Cardiac septum (tissue), 1 donor: ENCODE data around the gene PPP6R2. TPM values are rescaled to one million over a fixed set of nuclear protein-coding genes. Genes with fewer than 3 reads are reported as not detected.

Source experiments
- DNase-seq: peaks from one replicate; pipeline ENCODE4 v3.0.0-alpha.2; 2020; ENCODE audit warnings: low spot score
- intact Hi-C: fragments of 100-400 bp; cut with DNase I; formaldehyde crosslinking; loops from one replicate; pipeline ENCODE4 v1.14.0; 2022
- total RNA-seq: library from RNA; stranded (reverse); fragmentation: NEBNext Ultra II Directional; extraction: Animal tissue kit (Norgen Biotek cat#: 25700); gene quantifications from one replicate; pipeline ENCODE4 v1.2.1, GENCODE V29; 2021
- donor health status: DM: no; HTN: no; CAD: no.

The PPP6R2 gene
- total RNA-seq, 1 donor from 2014 or later, result 37.1 TPM

DNA sequence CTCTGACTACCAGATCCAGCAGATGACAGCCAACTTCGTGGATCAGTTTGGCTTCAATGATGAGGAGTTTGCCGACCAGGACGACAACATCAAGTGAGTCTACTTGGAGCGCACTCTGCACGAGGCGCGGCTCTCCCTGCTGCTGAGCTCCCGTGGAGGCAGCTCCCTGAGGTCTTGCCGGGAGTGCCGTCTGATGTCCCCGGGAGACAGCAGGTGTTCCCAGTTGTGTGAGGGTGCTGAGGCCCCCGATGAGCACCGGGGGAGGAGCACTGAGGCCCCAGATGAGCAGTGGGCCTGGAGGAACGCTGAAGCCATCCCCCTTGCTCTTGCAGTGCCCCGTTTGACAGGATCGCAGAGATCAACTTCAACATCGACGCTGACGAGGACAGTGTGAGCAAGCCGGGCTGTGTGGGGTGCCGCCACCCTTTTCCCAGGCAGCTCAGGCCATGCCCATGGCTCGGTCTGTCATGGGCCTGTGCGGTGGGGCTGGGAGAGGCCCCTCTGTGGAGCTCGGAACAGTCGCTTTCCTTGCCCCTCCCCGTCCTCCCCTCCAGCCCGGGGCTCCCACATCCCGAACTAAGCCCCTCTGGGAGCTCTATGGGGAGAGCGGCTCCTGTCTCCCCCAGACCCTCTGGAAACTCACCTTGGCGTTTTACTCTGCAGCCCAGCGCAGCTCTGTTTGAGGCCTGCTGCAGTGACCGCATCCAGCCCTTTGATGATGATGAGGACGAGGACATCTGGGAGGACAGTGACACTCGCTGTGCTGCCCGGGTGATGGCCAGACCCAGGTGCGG lies 94.6 kb downstream of the PPP6R2 start:
- intact Hi-C loops, result no loop called here
- DNase-seq, result no peak

DNA sequence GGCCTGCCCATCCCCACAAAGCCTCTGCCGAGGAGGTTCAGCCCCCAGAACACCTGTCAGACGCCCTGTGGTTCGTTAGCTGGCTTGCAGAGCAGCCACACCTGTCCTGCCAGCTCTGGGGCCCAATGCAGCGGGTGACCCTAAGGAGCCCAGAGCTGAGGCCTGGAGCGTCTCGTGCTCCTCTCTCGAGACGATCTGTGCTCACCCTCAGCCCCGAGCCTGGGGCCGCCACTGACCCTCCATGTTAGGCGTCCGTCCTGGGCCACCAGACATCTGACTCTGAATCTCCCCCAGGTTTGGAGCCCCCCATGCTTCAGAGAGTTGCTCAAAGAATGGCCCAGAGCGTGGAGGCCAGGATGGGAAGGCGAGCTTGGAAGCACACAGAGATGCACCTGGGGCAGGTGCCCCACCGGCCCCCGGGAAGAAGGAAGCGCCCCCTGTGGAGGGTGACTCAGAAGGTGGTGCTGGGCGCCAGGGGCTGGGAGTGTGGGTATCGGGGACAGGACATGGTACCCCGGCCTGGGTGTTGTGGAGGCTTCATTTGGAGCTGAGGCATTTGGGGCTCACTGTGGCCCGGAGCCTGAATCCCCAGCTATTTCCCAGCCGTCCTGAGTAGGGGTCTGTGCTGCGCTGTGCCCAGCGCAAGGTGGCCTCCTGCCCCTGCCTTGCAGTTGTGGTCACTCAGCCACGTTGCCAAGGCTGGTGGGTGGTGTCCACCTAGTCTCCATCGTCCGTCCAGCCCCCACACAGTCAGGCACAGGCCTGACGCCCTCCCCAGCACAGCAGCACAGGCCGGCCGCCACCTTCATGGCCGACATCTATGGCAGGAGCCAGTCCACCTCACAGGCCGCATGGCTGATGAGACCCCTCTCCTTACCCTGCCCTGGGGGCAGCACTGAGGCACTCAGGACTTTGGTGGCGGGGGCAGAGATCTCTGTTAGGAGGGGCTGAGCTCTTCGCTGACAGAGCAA lies 95.5 kb downstream of the PPP6R2 start:
- no peak for DNase-seq
- intact Hi-C loops, result no loop called here

DNA sequence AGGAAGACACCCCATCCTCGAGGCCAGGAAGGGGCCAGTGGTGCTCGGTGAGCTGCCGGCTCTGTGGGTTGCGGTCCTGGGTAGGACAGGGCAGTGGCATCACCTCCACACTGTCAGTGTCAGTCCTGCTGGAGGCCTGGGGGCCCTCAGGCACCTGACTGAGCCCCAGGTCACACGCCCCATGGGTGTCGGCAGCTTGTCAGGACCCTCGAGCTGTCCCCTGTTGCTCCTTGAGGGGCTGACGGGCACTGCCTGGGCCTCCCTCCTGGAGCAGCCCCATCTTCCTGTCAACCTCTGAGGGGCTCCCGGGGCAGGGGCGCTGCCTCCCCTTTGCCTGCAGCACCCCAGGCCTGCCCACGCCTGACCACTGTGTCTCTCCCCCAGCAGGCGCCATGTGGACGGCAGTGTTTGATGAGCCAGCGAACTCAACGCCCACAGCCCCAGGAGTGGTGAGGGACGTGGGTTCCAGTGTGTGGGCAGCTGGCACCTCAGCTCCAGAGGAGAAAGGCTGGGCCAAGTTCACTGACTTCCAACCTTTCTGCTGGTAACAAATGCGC lies 96.3 kb downstream of the PPP6R2 start:
- intact Hi-C loops, result no loop called here
- DNase-seq, result no peak

DNA sequence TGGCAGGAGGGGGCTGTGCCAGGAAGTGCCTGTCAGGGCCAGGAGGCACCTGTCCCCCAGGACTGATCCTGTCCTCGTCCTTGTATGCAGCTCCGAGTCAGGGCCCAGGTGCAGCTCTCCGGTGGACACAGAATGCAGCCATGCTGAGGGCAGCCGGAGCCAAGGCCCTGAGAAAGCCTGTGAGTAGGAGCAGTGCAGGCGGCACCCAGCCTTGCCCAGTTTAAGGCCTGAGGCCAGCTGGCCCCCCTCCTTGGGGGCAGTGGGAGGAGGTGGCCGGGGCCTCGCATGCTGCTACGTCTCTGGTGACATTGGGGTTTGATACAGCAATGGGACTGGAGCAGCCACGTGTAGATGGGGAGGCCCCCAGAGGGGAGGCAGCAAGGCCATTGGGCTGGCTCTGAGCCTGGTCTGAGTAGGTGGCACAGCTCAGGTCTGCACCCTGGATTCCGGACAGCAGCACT lies 96.8 kb downstream of the PPP6R2 start:
- no peak for DNase-seq
- intact Hi-C loops, result no loop called here

DNA sequence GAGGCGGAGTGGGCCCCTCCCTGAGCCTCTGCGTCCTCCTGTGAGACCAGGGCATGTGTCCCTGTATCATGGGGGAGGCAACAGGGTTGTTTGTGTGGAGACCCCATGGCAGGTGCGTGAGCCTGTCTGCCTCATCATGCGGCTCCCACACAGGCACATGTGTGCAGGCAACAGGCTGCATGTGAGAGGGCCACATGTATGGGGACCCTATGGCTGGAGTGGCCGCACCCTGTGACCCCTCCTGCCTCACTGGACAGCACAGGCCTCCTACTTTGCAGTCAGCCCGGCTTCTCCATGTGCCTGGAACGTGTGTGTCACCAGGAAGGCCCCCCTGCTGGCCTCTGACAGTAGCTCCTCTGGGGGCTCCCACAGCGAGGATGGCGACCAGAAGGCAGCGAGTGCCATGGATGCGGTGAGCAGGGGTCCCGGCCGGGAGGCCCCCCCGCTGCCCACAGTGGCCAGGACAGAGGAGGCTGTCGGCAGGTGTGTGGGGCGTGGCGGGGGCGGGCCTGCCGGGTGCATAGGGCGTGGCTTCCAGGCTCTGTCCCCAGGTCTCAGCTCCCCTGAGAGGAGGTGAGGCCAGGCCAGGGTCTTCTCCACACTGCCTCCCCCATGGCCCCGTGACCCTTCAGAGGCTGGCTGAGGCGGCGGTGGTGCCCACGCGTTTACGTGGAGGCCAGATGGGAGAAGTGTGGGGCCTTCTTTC lies 97.6 kb downstream of the PPP6R2 start:
- no peak for DNase-seq
- intact Hi-C loops, result no loop called here

DNA sequence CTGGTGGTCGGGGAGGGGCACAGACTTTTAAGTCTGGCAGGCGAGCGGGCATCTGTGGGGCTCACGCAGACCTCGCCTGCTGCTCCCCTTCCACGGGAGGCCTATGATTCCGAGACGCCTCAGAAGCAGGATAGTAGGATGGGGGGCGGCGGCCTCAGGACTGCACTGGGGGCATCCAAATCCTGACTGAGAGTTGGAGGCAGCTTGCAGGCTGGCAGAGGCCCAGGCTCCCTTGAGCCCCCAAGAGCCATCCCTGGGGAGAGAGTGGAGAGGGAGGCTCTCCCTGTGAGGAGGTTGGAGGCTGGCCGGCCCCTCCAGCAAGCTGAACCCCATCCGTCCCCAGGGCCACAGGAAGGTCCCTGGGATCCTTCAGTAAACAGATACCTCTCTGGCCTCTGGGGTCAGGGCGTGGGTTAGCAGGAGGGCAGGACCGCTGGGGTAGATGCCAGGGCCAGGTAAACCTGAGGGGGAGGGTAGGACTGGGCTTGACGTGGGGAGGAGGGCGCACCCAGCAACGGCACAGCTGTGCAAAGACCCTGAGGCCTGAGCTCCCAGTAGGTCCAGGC lies 98.4 kb downstream of the PPP6R2 start:
- intact Hi-C loops, result no loop called here
- DNase-seq, result no peak

DNA sequence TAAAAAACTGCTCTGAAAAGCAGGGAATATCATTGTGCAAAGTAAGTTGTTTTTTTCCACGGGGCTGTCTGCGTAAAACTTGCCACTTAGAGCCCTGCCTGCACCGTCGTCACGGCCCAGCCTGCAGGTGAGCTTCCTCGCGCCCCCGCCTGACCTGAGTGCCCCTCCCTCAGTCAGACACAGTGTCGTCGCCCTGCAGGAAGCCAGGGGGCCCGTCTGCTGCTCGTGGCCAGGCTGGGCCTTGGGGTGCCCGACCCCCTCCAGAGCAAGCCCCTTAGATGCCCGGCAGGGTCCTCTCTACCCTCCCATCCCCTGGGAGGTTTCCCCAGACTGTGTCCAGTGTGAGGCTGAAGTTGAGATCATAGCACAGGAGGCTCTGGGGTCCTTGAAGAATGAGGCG lies 100.1 kb downstream of the PPP6R2 start:
- intact Hi-C loops, result no loop called here
- no peak for DNase-seq

DNA sequence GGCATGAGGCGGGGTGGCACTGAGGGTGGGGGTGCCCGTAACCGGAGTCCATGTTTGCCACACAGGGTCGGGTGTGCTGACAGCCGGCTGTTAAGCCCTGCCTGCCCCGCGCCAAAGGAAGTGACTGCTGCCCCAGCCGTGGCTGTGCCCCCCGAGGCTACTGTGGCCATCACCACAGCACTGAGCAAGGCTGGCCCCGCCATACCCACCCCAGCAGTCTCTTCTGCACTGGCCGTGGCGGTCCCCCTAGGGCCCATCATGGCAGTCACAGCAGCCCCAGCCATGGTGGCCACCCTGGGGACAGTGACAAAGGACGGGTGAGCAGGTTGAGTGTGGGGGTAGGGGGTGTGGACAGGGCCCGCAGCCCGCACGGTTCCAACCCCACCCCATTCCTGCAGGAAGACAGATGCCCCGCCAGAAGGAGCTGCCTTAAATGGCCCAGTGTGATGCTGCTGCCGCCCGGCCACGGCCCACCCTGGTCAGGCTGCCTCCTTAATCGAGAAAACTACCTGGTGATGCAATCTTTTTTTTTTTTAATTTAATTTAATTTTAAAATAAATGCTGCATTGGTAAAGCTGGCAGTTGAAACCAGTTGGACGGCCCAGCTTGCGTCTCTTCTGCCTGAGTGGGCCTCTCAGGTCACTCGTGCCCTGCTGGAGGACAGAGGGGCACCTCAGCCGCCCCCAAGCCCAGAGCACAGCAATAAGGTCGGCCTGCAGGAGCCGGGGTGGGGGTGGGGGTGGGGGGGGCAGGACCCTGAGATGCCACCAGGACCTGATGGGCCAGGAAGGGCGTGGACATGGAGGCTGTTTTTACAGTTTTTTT lies 100.9 kb downstream of the PPP6R2 start:
- intact Hi-C loops, result no loop called here
- DNase-seq, result no peak

DNA sequence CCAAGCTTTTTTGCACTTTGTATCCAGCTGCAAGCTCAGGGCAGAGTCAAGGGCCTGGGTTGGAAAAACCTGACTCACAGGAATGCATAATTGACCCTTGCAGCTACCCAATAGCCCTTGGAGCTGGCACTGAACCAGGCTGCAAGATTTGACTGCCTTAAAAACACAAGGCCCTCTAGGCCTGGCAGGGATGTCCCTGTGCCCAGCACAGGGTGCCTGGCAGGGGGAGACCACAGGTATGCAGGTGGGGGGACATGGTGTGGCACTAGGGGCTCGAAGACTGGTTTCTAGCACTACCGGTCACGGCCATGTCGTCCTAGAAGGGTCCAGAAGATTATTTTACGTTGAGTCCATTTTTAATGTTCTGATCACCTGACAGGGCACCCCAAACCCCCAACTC lies 101.5 kb downstream of the PPP6R2 start:
- no peak for DNase-seq
- intact Hi-C loops, result no loop called here

DNA sequence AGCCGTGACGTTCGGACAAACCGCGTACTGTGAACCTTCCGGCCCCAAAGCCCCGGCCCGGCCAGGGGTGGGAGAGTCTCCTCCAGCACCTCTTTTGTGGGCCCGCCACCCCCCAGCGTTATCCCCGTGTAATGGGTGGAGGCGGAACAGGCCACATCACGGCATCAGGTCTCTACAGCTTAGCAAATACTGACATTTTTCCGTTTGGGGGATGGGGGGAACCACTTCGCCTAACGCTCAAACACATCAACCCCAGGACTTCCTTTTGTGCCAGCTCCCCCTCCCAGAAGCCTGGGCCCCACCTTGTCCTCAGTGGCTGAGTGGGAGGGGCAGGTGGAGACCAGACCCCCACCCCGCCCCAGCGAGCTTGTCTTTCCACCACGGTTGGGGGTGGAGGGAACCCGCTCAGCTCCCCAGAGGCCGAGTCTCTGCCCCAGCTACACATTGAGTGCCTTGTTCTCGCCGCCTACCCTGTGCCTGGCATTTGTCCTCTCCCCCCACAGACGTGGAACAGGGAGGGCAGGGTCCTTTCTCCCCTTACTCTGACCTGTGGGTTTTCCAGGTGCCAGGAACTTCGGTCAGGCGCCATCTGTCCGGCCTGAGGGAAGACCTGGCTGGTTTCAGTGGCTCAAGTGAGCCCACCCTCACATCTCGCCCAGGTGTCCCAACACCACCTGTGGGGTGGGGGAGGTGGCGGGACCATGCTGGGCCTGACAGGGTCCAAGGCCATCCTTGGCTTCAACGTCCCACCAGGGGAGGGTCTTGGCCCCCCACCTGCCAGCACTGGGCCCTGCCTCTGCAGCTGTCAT lies 102.1 kb downstream of the PPP6R2 start:
- intact Hi-C loops, result no loop called here
- DNase-seq, result no peak

DNA sequence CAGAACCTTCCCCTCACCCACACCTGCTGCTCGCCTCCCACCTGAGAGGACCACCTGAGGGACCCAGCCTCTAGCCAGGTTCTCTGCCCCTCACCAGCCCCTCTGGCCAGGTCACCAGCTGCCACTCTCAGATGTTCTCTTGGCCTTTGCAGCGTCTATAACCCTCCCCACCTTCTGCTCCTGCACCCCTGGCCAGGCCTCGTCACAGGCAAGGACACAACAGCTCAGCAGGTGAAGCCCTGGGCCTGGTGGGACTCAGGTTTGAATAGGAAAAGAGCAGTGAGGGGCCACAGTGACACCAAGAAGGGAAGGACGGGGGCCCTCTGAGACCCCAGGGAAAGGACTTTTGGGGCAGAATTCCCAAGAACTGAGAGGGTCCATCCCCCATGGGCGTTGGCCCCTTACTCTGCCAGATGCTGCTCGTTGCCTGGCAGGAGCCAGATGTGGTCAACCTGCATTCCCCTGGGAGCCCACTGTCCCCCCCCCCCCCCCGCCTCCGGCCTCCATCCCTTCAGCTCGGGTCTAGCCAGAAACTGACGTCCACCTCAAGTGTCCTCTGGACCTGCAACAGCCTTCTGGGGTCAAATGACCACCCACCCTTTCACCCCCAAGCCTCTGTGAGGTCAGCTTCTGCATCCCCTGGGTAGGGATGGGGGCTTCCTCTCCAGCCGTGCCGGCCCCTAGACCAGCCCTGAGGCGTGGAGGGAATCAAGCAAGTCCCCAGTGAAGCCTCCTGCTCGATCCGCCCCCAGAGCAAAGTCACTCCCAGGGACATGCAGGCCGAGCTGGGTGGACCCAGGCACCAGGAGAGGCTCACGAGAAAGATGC lies 103.0 kb downstream of the PPP6R2 start:
- no peak for DNase-seq
- intact Hi-C loops, result no loop called here

DNA sequence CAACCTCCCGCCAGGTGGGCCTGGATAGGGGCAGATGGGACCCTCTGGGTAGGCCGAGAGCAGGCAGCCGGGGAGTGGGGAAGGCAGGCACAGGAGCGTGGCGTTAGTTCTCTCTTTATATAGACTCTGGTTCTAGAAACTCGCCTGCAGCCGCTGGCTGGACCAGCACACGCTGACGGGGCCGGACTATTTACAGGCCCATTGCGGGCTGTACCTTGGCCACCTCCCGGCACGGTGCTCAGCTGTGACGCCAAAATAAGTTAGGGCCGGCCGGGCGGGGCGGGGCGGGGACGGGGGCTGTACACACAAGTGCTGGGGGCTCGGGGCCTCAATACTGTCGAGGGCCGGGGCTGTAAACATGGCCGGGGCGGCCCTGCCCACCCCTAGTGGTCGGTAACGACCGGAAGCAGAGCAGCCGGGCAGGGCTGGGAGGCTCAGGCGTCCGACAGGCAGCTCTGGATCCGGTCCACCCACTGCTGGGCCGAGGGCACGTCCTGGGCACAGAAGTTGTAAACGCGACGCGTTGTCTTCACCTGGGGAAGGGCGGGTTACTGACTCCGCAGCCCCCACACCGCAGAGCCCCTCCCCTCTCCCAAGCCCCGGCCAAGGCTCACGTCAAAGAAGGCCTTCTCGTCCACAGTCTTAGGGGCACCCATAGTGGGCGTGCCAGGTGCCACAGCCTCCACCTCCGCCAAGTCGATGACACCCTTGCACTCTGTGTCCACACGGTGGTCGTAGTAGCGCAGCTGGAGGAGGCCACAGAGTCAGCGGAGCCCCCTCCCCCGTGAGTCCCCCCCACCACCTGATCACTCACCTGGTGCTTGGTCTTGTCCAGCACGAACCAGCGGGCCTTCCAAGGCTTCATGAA lies 103.8 kb downstream of the PPP6R2 start:
- DNase-seq, result no peak

DNA sequence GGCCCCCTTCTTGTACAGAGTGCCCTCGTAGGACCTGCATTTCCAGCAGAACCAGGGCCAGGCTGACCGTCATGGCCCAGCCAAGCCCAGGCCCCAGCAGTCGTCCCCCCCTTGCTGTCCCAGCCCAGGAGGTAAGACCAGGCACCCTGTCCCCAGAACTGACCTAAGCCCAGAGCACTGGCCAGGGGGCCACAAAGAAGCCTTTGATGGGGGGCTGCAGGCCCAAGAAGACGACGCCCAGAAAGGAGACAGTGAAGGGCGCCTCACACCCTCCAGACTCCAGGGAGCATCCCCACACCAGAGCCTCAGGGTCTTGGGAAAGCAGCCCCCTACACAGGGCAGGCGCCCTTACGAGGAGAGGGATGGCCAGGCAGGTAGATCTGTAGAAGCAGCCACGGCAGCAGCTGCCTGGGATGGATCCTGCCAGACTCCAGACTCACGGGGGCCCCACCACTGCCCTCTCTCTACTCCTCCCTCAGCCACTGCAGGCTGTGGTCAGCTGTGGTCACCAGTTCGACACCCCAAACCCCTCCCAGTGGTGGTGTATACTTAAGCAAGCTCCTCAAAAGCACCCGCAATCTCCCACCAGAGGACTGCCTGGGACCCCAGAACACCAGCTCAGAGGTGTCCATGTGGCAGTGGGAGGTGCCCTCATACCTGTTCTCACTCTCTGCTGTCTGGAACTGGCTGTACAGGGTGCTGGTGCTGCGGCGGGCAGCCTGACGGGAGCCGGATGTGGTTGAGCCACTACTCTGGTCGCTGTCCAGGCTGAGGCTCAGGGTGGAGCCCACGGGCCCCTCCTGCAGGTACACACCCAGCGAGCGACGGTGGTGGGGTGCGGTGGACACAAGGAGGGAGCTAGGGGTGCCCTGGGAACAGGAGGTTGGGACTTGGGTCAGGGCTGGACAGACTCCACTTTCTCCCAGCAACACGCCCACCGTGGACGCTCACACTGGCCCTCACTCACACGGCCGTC lies 104.7 kb downstream of the PPP6R2 start:
- intact Hi-C loops, result no loop called here
- DNase-seq, result no peak

More for the DNA sequence above, 103.8 kb downstream of the PPP6R2 start:
- intact Hi-C loops, result no loop called here

DNA sequence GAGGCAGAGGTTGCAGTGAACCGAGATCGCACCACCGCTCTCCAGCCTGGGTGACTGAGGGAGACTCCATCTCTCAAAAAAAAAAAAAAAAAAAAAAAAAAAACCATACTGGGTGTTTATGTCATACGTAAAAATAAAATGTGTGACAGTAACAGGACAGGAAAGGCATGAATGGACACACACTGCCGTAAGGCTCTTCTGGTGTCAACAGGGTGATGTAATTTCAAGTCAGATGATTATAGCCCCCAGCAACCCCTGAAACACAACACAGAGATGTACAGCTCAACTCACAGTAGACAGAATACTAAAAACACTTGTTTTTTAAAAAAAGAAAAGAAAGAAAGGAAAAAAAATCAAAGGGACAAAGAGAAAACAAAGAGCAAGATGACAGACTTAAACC lies 109.5 kb downstream of the PPP6R2 start:
- intact Hi-C loops, result no loop called here
- DNase-seq, result no peak

DNA sequence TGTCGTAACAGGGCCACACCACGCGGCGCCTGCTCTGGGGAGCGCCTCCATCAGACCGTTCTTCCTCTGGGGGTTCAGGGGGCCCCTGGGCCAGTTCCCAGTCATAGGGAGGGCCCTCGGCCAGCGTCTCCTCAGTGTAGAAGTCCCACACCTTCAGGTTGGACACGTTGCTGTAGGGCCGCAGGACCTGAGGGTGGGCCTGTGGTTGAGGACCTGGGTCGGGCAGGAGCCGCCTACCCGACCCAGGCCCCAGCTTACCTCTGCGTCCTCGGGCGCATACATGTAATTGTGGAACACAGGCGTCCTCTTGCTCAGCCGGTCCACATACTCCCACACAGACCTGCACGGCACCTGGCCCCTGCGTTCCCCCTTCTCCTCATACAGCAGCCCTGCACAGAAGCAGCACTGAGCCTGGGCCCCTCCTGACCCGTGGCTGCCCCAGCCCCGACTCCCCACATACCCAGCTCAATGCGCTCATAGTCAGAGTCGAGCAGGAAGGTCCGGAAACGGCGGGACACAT lies 111.5 kb downstream of the PPP6R2 start:
- DNase-seq, result no peak
- intact Hi-C loops, result no loop called here
